Measurements from ENCODE around the gene HTT. TPM values are rescaled to one million over a fixed set of nuclear protein-coding genes. Genes with fewer than 3 reads are reported as not detected.

HTT gene
- total and polyA plus RNA-seq, 2 of the 13 experiments (the other 11 are each of a cell fraction or from before 2014, with no cell fraction given), result 17.5 to 19.5 TPM

DNA sequence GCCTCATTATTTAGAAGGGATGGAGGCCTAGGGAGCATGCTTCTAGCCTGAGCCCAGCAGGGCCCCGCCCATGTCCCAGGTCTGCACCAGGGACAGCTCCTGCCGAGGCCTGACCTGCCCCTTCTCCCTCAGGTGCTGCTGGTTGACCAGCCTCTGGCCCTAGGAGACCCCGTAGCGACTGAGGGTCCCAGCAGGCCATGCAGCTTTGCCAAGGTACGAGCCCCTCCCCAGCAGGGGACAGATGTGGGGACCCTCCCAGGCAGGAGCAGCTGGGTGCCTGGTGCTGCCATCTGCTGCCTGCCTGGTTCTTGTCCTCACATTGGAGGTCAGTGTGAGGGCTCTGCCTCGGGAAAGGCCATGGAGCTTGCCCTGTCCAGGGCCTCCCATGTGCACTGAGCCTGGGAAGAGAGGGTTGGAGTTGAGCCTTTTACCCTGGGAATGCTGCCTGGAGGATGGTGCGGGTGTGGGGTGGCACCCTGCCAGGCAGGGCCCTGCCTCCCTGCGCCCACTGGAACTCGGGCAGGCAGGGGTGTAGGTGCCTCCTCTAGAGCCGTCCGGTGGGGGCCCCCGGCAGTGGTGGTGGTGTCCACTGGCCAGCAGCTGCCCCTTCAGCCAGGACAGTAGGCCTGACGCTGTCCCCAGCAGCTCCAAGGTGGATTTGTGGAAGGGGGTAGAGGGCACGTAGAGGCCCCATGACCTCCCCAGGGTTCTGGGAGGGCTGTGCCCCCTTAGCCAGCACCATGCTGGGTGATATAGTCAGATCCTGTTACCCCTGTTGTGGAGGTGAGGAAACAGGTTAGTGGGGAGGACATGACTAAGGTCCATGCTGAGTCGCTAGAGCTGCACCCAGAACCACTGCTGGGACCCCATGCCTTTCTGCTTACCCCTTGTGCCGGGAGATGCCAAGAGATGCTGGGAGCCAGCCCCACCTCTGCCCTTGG lies 172.2 kb downstream of the HTT start (continued):
- TF ChIP-seq, protein P1, sequence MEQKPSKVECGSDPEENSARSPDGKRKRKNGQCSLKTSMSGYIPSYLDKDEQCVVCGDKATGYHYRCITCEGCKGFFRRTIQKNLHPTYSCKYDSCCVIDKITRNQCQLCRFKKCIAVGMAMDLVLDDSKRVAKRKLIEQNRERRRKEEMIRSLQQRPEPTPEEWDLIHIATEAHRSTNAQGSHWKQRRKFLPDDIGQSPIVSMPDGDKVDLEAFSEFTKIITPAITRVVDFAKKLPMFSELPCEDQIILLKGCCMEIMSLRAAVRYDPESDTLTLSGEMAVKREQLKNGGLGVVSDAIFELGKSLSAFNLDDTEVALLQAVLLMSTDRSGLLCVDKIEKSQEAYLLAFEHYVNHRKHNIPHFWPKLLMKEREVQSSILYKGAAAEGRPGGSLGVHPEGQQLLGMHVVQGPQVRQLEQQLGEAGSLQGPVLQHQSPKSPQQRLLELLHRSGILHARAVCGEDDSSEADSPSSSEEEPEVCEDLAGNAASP (CRISPR knock-in tag; IDR thresholded peaks at IDR 0.05; ENCODE audit: borderline replicate concordance), result peak; percentile 78; the same call in 1 of the 2 replicates
- TF ChIP-seq MYPOP (CRISPR knock-in tag; IDR thresholded peaks at IDR 0.05) (no peak), CEBPB (IDR thresholded peaks at IDR 0.05; ENCODE audit: borderline replicate concordance, low read depth, low read length) (no peak), RAD21 (CRISPR knock-in tag; IDR thresholded peaks at IDR 0.05) (peak; percentile 25; the same call in 1 of the 2 replicates)

DNA sequence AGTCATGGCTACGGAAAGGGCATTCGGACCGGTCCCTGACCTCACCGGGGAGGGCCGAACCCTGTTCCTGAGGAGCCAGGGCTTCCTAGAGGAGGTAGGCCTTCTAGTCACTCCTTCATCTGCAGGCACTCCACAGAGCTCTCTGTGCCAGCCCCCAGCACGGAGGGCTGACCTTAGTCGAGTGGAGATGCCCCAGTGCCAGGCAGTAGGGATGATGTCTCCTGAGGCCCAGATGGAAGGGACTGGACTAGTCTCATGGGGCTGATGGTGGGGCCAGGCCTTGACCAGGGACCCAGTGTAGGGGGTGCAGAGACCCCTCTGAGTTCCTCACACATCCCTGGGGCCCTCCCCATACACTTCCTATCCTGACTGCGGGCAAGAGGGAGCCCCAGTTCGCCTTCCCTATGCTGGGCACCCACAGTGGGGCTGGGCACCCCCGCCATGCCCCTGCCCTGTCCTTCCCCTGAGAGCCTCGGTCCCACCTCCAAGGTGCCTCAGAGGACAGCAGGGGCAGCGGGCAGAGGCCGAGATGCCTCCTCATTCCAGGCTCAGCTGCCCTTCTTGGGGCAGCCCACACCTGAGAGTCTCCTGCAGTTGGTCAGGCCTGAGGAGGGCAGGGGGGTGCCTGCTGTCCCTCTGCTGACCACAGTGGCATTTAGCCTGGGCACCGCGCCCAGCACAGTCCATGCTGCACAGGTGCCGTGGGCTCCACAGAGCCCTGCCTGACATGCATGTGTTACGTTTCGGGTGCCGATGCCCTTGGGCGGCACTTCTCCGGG lies 173.1 kb downstream of the HTT start:
- FAIRE-seq, result no peak
- Histone ChIP-seq H3K9me3 (ENCODE audit: low read length) (no peaks in the 10 kb centered on the region), H2AFZ (ENCODE audit: low read length) (no peak overlapping the region), H3K27me3 (ENCODE audit: control insufficient read depth in 1 of 2, insufficient read depth in 2 of 2, low read length in 2 of 2) (no peaks in the 10 kb centered on the region), H3K4me3 (replicated peaks in 1 of 3; ENCODE audit: insufficient read depth in 1 of 3, low read depth in 2 of 3, low read length in 3 of 3) (no peak overlapping the region), H3K27ac (ENCODE audit: extremely low read length, insufficient read depth, low read length) (no peak overlapping the region), H3K79me2 (ENCODE audit: insufficient read depth, low read length) (no peaks in the 10 kb centered on the region), H4K20me1 (ENCODE audit: insufficient read depth, low read length) (0 out of 2 replicates have a peak, but pooled peaks cover 3% of the 10 kb centered on the region), H3K9ac (ENCODE audit: insufficient read depth, low read depth, low read length) (no peak overlapping the region), H3K4me1 (ENCODE audit: insufficient read depth, low read length) (peaks cover 31% of the 10 kb centered on the region), H3K36me3 (replicated peaks in 1 of 2; ENCODE audit: control insufficient read depth in 1 of 2, insufficient read depth in 2 of 2, low read length in 2 of 2) (no peaks in the 10 kb centered on the region), H3K4me2 (ENCODE audit: low read depth, low read length) (no peak overlapping the region)
- ChIA-PET POLR2A (no interaction called here), CTCF (ENCODE audit: low intra/inter-chr PET ratio, low total read pairs) (no interaction called here)
- in situ Hi-C loops (cut with HindIII; ENCODE audit: extremely low pct_ligation_motif_present, low pct_unique_long_range_greater_than_20kb) (no loop called here), intact Hi-C loops (cut with micrococcal nuclease; ENCODE audit: unreplicated experiment) (no loop called here)
- no peak for ATAC-seq
- BruUV-seq (replicated peaks), result no TSS peak
- DNase-seq (ENCODE audit: low spot score), result no peak
- TF ChIP-seq AGO2 (optimal IDR thresholded peaks at IDR 0.05; ENCODE audit: low read depth, low read length) (peak; percentile 6), ZNF564 (CRISPR knock-in tag; IDR thresholded peaks at IDR 0.05) (no peak), ZFX (CRISPR knock-in tag; IDR thresholded peaks at IDR 0.05; ENCODE audit: low read depth) (no peak)
- TF ChIP-seq, protein P2, sequence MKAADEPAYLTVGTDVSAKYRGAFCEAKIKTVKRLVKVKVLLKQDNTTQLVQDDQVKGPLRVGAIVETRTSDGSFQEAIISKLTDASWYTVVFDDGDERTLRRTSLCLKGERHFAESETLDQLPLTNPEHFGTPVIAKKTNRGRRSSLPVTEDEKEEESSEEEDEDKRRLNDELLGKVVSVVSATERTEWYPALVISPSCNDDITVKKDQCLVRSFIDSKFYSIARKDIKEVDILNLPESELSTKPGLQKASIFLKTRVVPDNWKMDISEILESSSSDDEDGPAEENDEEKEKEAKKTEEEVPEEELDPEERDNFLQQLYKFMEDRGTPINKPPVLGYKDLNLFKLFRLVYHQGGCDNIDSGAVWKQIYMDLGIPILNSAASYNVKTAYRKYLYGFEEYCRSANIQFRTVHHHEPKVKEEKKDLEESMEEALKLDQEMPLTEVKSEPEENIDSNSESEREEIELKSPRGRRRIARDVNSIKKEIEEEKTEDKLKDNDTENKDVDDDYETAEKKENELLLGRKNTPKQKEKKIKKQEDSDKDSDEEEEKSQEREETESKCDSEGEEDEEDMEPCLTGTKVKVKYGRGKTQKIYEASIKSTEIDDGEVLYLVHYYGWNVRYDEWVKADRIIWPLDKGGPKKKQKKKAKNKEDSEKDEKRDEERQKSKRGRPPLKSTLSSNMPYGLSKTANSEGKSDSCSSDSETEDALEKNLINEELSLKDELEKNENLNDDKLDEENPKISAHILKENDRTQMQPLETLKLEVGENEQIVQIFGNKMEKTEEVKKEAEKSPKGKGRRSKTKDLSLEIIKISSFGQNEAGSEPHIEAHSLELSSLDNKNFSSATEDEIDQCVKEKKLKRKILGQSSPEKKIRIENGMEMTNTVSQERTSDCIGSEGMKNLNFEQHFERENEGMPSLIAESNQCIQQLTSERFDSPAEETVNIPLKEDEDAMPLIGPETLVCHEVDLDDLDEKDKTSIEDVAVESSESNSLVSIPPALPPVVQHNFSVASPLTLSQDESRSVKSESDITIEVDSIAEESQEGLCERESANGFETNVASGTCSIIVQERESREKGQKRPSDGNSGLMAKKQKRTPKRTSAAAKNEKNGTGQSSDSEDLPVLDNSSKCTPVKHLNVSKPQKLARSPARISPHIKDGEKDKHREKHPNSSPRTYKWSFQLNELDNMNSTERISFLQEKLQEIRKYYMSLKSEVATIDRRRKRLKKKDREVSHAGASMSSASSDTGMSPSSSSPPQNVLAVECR (CRISPR knock-in tag; IDR thresholded peaks at IDR 0.05; ENCODE audit: borderline replicate concordance), result 0 out of 2 replicates have a peak, but pooled peaks have one; percentile 22
- 86% methylated on average over 7 of the region's 21 CpGs for WGBS (ENCODE audit: low lambda C conversion rate)

All from HepG2 (cell line).